ENCODE measurements around the gene PVR. TPM values are rescaled to one million over a fixed set of nuclear protein-coding genes. Genes with fewer than 3 reads are reported as not detected.
"Not testable (repeated sequence)": the region's sequence is repeated elsewhere in the genome, so short reads cannot be mapped to it uniquely, and the experiment has no call there.

Gene PVR
- total and polyA plus RNA-seq, 10 of the 15 experiments (the other 5 are each of a cell fraction or from before 2014, with no cell fraction given) = 0.07 to 4.0 (median 1.9) TPM

DNA sequence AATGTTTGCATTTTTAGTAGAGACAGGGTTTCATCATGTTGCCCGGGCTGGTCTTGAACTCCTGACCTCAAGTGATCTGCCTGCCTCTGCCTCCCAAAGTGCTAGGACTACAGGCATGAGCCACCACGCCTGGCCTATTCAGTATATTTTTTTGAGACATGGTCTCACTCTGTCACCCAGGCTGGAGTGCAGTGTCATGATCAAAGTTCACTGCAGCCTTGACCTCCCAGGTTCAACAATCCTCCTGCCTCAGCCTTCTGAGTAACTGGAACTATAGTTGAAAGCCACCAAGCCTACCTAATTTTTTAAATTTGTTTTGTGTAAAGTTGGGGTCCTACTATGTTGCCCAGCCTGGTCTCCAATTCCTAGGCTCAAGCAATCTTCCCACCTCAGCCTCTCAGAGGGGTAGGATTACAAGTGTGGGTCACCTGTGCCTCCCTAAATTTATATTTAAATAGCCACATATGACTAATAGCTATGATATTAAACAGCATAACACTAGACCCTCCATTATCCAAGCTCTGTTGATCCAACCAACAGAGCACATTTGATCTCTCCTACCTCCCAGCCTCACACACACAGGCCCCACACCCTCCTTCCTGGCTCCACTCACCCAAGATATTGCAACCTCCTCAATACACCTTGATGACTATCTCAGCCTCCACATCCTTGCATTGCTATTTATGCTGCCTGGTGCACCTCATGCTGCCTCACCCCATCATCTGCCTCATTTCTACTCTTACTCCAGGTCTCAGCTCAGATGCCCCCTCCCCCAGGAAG, 25.5 kb downstream of the PVR start (continued):
- TF ChIP-seq ZBTB40 (IDR thresholded peaks at IDR 0.05; ENCODE audit: borderline replicate concordance) (no peak), POU2F2 (IDR thresholded peaks at IDR 0.05; ENCODE audit: borderline replicate concordance, low read depth, low read length) (no peak), TARDBP (IDR thresholded peaks at IDR 0.05; ENCODE audit: borderline replicate concordance) (no peak), BHLHE40 (IDR thresholded peaks at IDR 0.05; ENCODE audit: borderline replicate concordance in 1 of 2, low read depth in 2 of 2, low read length in 1 of 2) (no peak), KLF5 (IDR thresholded peaks at IDR 0.05; ENCODE audit: partially characterized antibody) (no peak), EP300 (IDR thresholded peaks at IDR 0.05; ENCODE audit: borderline replicate concordance in 1 of 2, control insufficient read depth in 1 of 2, low read depth in 2 of 2, low read length in 2 of 2) (no peak), SKIL (IDR thresholded peaks at IDR 0.05; ENCODE audit: low read depth, poor library complexity, severe bottlenecking) (no peak), USF1 (IDR thresholded peaks at IDR 0.05; ENCODE audit: borderline replicate concordance, extremely low read length, insufficient read depth, low read depth, low read length) (no peak), MYC (IDR thresholded peaks at IDR 0.05; ENCODE audit: insufficient read depth, insufficient read length, insufficient replicate concordance, low read length, severe bottlenecking) (no peak), CTCF (IDR thresholded peaks at IDR 0.05 in 2 of 3, conservative IDR thresholded peaks at IDR 0.05 in 1 of 3; ENCODE audit: control insufficient read depth in 2 of 3, extremely low read depth in 1 of 3, insufficient read depth in 1 of 3, low read depth in 3 of 3, low read length in 3 of 3) (no peak), NBN (IDR thresholded peaks at IDR 0.05) (no peak)

- ATAC-seq; H3K4me1 ChIP-seq (ENCODE audit: control insufficient read depth, insufficient read depth, low read length); FAIRE-seq; H3K27me3 ChIP-seq (replicated peaks in 1 of 2; ENCODE audit: control insufficient read depth in 2 of 2, insufficient read depth in 2 of 2, low read length in 1 of 2); intact Hi-C loops (cut with micrococcal nuclease; ENCODE audit: unreplicated experiment); in situ Hi-C loops (cut with MboI); H3K9me3 ChIP-seq (replicated peaks; ENCODE audit: control insufficient read depth, insufficient read depth, low read length); RAD21 ChIA-PET (ENCODE audit: unreplicated experiment); DNase-seq (ENCODE audit: low read depth, low spot score); BruUV-seq (replicated peaks); H2AFZ ChIP-seq (ENCODE audit: control insufficient read depth, low read depth, low read length); H3K4me3 ChIP-seq; POLR2A ChIA-PET; H3K4me2 ChIP-seq (ENCODE audit: control insufficient read depth, insufficient read depth); H3K9ac ChIP-seq (ENCODE audit: control insufficient read depth, insufficient read depth, low read length); H3K27ac ChIP-seq (ENCODE audit: control insufficient read depth, insufficient read depth); CTCF ChIA-PET; H3K36me3 ChIP-seq (ENCODE audit: control insufficient read depth in 2 of 2, insufficient read depth in 2 of 2, low read length in 1 of 2); H4K20me1 ChIP-seq (ENCODE audit: control insufficient read depth, insufficient read depth); H3K79me2 ChIP-seq (ENCODE audit: control insufficient read depth, insufficient read depth, low read length); SMC1A ChIA-PET (ENCODE audit: uncharacterized antibody, unreplicated experiment): not testable (repeated sequence)
- 0% methylated on average over 1 of the region's 2 CpGs for WGBS (ENCODE audit: insufficient coverage, insufficient replicate concordance, low lambda C conversion rate, missing lambda C conversion rate)
These were observed 26.3 kb downstream of the PVR start for GRCh38 chr19:44670027-44670426.
